ENCODE measurements around the gene EGR4.

Gene EGR4

DNA sequence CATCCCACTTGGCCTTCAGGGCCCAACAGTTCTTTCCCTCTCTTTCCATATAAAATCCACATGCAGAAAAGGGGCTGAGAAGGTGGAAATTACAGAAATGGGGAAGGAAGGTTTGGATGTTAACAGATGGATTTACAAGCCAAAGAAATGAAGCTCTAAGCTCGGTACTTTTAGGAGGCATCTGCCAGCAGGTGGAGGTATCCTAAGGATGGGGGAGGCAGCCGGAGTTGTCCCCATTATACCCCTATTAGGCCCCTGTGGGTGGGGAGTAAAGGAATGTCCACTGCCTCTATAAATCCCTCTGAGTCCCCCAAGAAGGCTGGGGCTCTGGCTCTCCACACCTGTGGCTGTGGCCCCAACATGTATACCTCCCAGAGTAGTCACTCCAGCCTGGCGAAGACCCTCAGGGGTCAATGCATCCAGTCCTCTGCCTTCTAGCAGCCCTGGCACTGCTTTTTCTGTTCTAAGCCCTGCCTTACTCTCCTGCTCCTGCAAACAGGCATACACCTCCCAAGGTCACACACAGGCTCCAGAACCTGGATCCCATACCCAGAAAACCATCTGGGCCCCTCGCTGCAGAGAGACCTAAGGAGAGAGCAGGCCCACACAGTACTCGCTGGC is 10.3 kb downstream of the EGR4 start:
- H3K9me3 ChIP-seq (ENCODE audit: control insufficient read depth in 1 of 2, low read length in 2 of 2): no peaks in the 10 kb centered on the region
- H3K27ac ChIP-seq (ENCODE audit: low read depth, low read length): no peak overlapping the region
- peak overlapping the region in 1 of 2 donors; percentile 57 for H3K4me3 ChIP-seq (ENCODE audit: low read depth in 1 of 2, low read length in 2 of 2)
- peaks cover 4 to 13% of the 10 kb centered on the region in 2 donors for H3K4me1 ChIP-seq (ENCODE audit: control insufficient read depth in 1 of 2, insufficient read depth in 2 of 2, low read length in 2 of 2)
- H3K27me3 ChIP-seq (ENCODE audit: control insufficient read depth in 1 of 2, insufficient read depth in 2 of 2, low read length in 2 of 2): peaks cover 0 to 5% of the 10 kb centered on the region in 2 donors
- no peak overlapping the region for H3K9ac ChIP-seq (ENCODE audit: low read depth in 1 of 2, low read length in 2 of 2)
- H3K36me3 ChIP-seq (ENCODE audit: control insufficient read depth in 1 of 2, insufficient read depth in 2 of 2, low read length in 2 of 2): no peaks in the 10 kb centered on the region

DNA sequence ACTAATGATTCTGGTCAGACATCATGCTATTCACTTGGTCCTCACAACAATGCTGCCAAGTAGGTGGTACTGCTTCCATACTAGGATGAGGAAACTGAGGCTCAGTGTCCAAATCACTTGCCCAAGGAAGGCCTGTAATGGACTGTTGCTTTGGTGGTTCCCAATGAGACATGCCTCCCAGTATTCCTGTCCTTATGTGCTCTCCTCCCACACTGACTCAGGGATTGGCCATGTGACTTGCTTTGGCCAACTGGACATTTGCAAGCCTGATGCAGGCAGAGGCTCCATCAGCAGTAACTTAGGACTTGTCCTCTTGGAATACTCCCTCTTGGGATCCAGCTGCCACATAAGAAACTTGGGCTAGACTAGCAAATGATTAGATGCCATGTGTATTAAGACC is 12.1 kb downstream of the EGR4 start:
- Histone ChIP-seq H3K27me3 (ENCODE audit: control insufficient read depth in 1 of 2, insufficient read depth in 2 of 2, low read length in 2 of 2) (no peaks in the 10 kb centered on the region), H3K27ac (ENCODE audit: low read depth, low read length) (no peak overlapping the region), H3K9ac (ENCODE audit: low read depth in 1 of 2, low read length in 2 of 2) (no peak overlapping the region), H3K4me3 (ENCODE audit: low read depth in 1 of 2, low read length in 2 of 2) (no peak overlapping the region), H3K4me1 (ENCODE audit: control insufficient read depth in 1 of 2, insufficient read depth in 2 of 2, low read length in 2 of 2) (peaks cover 4 to 13% of the 10 kb centered on the region in 2 donors), H3K9me3 (ENCODE audit: control insufficient read depth in 1 of 2, low read length in 2 of 2) (no peaks in the 10 kb centered on the region), H3K36me3 (ENCODE audit: control insufficient read depth in 1 of 2, insufficient read depth in 2 of 2, low read length in 2 of 2) (no peaks in the 10 kb centered on the region)

- H3K9ac ChIP-seq (ENCODE audit: low read depth in 1 of 2, low read length in 2 of 2): no peak overlapping the region
- peaks cover 4 to 8% of the 10 kb centered on the region in 2 donors for H3K4me1 ChIP-seq (ENCODE audit: control insufficient read depth in 1 of 2, insufficient read depth in 2 of 2, low read length in 2 of 2)
- no peaks in the 10 kb centered on the region for H3K9me3 ChIP-seq (ENCODE audit: control insufficient read depth in 1 of 2, low read length in 2 of 2)
- no peak overlapping the region for H3K4me3 ChIP-seq (ENCODE audit: low read depth in 1 of 2, low read length in 2 of 2)
- no peaks in the 10 kb centered on the region for H3K36me3 ChIP-seq (ENCODE audit: control insufficient read depth in 1 of 2, insufficient read depth in 2 of 2, low read length in 2 of 2)
- no peak overlapping the region for H3K27ac ChIP-seq (ENCODE audit: low read depth, low read length)
- H3K27me3 ChIP-seq (ENCODE audit: control insufficient read depth in 1 of 2, insufficient read depth in 2 of 2, low read length in 2 of 2): no peaks in the 10 kb centered on the region
Observed at GRCh38 chr2:73279852-73280251, 13.5 kb downstream of the EGR4 start.

- Histone ChIP-seq H3K4me1 (ENCODE audit: control insufficient read depth in 1 of 2, insufficient read depth in 2 of 2, low read length in 2 of 2) (peaks cover 0 to 5% of the 10 kb centered on the region in 2 donors), H3K27me3 (ENCODE audit: control insufficient read depth in 1 of 2, insufficient read depth in 2 of 2, low read length in 2 of 2) (peaks cover 4 to 10% of the 10 kb centered on the region in 2 donors), H3K9ac (ENCODE audit: low read depth in 1 of 2, low read length in 2 of 2) (no peak overlapping the region), H3K27ac (ENCODE audit: low read depth, low read length) (no peak overlapping the region), H3K4me3 (ENCODE audit: low read depth in 1 of 2, low read length in 2 of 2) (no peak overlapping the region), H3K9me3 (ENCODE audit: control insufficient read depth in 1 of 2, low read length in 2 of 2) (no peaks in the 10 kb centered on the region), H3K36me3 (ENCODE audit: control insufficient read depth in 1 of 2, insufficient read depth in 2 of 2, low read length in 2 of 2) (no peaks in the 10 kb centered on the region)
Observed at GRCh38 chr2:73272270-73272669, 21.1 kb downstream of the EGR4 start.

DNA sequence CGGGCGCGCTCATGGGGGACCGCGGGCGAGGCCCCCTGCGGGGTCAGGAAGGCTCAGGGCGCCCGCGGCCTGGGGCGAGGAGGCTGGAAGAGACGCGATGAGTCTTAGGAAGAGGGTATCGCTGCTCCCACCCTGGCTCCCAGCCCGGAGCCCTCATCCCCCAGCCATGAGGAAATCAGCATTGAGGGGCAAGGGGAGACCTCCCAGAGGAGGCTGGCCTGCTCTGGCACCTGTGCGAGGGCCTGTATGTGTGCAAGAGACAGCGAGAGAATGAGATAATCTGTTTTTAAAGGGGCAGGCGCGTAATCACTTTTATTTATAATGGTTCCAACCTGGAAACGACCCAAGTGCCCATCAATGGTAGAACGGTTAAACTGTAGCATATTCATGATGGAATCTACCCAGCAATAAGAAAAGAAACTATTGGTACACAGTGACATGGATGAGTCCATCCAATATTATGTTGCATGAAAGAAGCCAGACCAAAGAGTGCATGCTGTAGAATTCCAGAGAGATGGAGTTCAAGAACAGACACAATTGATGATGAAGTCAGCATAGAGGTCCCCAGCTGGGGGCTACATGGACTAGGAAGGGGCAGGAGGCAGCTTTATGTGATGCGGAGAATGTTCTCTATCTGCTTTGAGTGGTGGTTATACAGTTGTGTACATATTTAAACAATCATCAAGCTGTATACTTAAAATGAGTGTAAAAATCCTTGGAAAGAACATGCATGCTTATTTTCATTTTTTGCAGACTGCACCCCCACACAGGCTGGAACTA is 23.5 kb downstream of the EGR4 start:
- no peak overlapping the region for H3K27ac ChIP-seq (ENCODE audit: low read depth, low read length)
- no peaks in the 10 kb centered on the region for H3K36me3 ChIP-seq (ENCODE audit: control insufficient read depth in 1 of 2, insufficient read depth in 2 of 2, low read length in 2 of 2)
- no peaks in the 10 kb centered on the region for H3K9me3 ChIP-seq (ENCODE audit: control insufficient read depth in 1 of 2, low read length in 2 of 2)
- no peak overlapping the region for H3K9ac ChIP-seq (ENCODE audit: low read depth in 1 of 2, low read length in 2 of 2)
- peaks cover 0 to 5% of the 10 kb centered on the region in 2 donors for H3K4me1 ChIP-seq (ENCODE audit: control insufficient read depth in 1 of 2, insufficient read depth in 2 of 2, low read length in 2 of 2)
- H3K27me3 ChIP-seq (ENCODE audit: control insufficient read depth in 1 of 2, insufficient read depth in 2 of 2, low read length in 2 of 2): peaks cover 4 to 14% of the 10 kb centered on the region in 2 donors
- peak overlapping the region; percentile 36 to 57 for H3K4me3 ChIP-seq (ENCODE audit: low read depth in 1 of 2, low read length in 2 of 2)

- Histone ChIP-seq H3K9ac (ENCODE audit: low read depth in 1 of 2, low read length in 2 of 2) (peak overlapping the region in 1 of 2 donors; percentile 47), H3K4me3 (ENCODE audit: low read depth in 1 of 2, low read length in 2 of 2) (peak overlapping the region; percentile 51 to 57)
Observed at GRCh38 chr2:73268830-73269685, 24.3 kb downstream of the EGR4 start.

DNA sequence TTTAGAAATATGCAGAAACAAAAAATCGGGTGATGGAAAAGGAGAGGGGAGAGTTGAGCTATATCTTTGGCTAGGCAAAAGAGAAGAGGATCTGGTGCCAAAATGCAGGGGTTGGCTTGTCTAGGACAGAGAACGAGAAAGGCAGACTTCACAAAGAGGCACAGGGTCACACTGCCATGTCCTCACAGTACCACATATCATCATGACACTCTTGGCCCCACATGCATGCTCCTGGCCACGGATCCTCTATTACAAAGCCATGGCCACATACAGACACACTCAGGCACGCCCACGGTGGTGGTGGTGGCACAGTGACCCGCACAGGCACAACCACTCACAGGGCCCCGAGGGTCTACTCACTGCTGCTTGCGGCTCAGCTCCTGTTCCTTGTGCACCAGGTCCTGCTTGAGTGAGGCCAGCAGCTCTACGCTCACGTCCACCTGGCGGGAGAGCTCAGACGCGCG is 24.9 kb downstream of the EGR4 start:
- Histone ChIP-seq H3K27ac (ENCODE audit: low read depth, low read length) (no peak overlapping the region), H3K4me3 (ENCODE audit: low read depth in 1 of 2, low read length in 2 of 2) (peak overlapping the region; percentile 51 to 57), H3K9ac (ENCODE audit: low read depth in 1 of 2, low read length in 2 of 2) (peak overlapping the region in 1 of 2 donors; percentile 47), H3K36me3 (ENCODE audit: control insufficient read depth in 1 of 2, insufficient read depth in 2 of 2, low read length in 2 of 2) (no peaks in the 10 kb centered on the region), H3K9me3 (ENCODE audit: control insufficient read depth in 1 of 2, low read length in 2 of 2) (no peaks in the 10 kb centered on the region), H3K4me1 (ENCODE audit: control insufficient read depth in 1 of 2, insufficient read depth in 2 of 2, low read length in 2 of 2) (peaks cover 0 to 5% of the 10 kb centered on the region in 2 donors), H3K27me3 (ENCODE audit: control insufficient read depth in 1 of 2, insufficient read depth in 2 of 2, low read length in 2 of 2) (peaks cover 4 to 14% of the 10 kb centered on the region in 2 donors)

More at GRCh38 chr2:73268830-73269685, 24.3 kb downstream of the EGR4 start:
- peaks cover 4 to 14% of the 10 kb centered on the region in 2 donors for H3K27me3 ChIP-seq (ENCODE audit: control insufficient read depth in 1 of 2, insufficient read depth in 2 of 2, low read length in 2 of 2)
- no peak overlapping the region for H3K27ac ChIP-seq (ENCODE audit: low read depth, low read length)
- no peaks in the 10 kb centered on the region for H3K9me3 ChIP-seq (ENCODE audit: control insufficient read depth in 1 of 2, low read length in 2 of 2)
- H3K36me3 ChIP-seq (ENCODE audit: control insufficient read depth in 1 of 2, insufficient read depth in 2 of 2, low read length in 2 of 2): no peaks in the 10 kb centered on the region
- peaks cover 0 to 5% of the 10 kb centered on the region in 2 donors for H3K4me1 ChIP-seq (ENCODE audit: control insufficient read depth in 1 of 2, insufficient read depth in 2 of 2, low read length in 2 of 2)

DNA sequence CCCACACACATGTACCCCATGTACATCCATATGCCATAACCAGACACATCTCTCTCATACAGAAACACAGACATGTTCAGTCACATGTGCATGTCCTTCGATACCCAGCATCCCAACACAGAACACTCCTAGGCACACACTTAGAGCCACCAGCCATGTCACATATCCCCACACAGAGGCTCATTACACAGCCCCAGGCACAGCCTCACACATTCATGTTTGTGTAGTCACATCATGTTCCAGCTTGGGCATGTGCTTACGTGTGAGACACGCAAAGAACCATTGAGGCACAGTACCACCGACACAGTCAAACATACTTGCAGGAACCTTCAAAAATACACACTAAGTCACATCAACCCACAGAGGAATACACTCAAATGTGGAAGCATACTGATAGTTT is 26.3 kb downstream of the EGR4 start:
- Histone ChIP-seq H3K4me3 (ENCODE audit: low read depth in 1 of 2, low read length in 2 of 2) (no peak overlapping the region), H3K9ac (ENCODE audit: low read depth in 1 of 2, low read length in 2 of 2) (no peak overlapping the region), H3K27ac (ENCODE audit: low read depth, low read length) (no peak overlapping the region), H3K9me3 (ENCODE audit: control insufficient read depth in 1 of 2, low read length in 2 of 2) (no peaks in the 10 kb centered on the region), H3K4me1 (ENCODE audit: control insufficient read depth in 1 of 2, insufficient read depth in 2 of 2, low read length in 2 of 2) (peaks cover 0 to 5% of the 10 kb centered on the region in 2 donors), H3K36me3 (ENCODE audit: control insufficient read depth in 1 of 2, insufficient read depth in 2 of 2, low read length in 2 of 2) (no peaks in the 10 kb centered on the region), H3K27me3 (ENCODE audit: control insufficient read depth in 1 of 2, insufficient read depth in 2 of 2, low read length in 2 of 2) (peaks cover 4 to 14% of the 10 kb centered on the region in 2 donors)

GRCh38 chr2:73266061-73266901 is 27.1 kb downstream of the EGR4 start:
- H3K36me3 ChIP-seq (ENCODE audit: control insufficient read depth in 1 of 2, insufficient read depth in 2 of 2, low read length in 2 of 2): no peaks in the 10 kb centered on the region
- H3K27me3 ChIP-seq (ENCODE audit: control insufficient read depth in 1 of 2, insufficient read depth in 2 of 2, low read length in 2 of 2): peaks cover 4 to 14% of the 10 kb centered on the region in 2 donors
- no peak overlapping the region for H3K4me3 ChIP-seq (ENCODE audit: low read depth in 1 of 2, low read length in 2 of 2)
- no peaks in the 10 kb centered on the region for H3K9me3 ChIP-seq (ENCODE audit: control insufficient read depth in 1 of 2, low read length in 2 of 2)
- no peak overlapping the region for H3K9ac ChIP-seq (ENCODE audit: low read depth in 1 of 2, low read length in 2 of 2)
- H3K27ac ChIP-seq (ENCODE audit: low read depth, low read length): no peak overlapping the region
- H3K4me1 ChIP-seq (ENCODE audit: control insufficient read depth in 1 of 2, insufficient read depth in 2 of 2, low read length in 2 of 2): peaks cover 0 to 5% of the 10 kb centered on the region in 2 donors
